Prostate gland (tissue), 2 donors: ENCODE data around the gene DZIP1.

Experiments used
- POLR2A ChIP-seq: fragments of 450-650 bp; IDR thresholded peaks from one replicate; pipeline ENCODE4 v1.6.1; 2016; ENCODE audit warnings: antibody characterized with exemption, mild to moderate bottlenecking
- POLR2AphosphoS5 ChIP-seq: sonication (generic); formaldehyde crosslinking; IDR thresholded peaks from one replicate; pipeline ENCODE4 v1.6.1; 2017; ENCODE audit warnings: antibody characterized with exemption
- TF ChIP-seq, protein P1 (sequence below), 4 experiments: fragments of 200-600 bp in 2 of 4; fragments of 450-650 bp in 2 of 4; sonication (generic) in 2 of 4; IDR thresholded peaks; 1 replicate in 3 of 4; 2 replicates in 1 of 4; pipeline ENCODE4 v1.5.1; 2016 to 2019; ENCODE audit warnings: antibody characterized with exemption in 4 of 4, mild to moderate bottlenecking in 2 of 4, moderate library complexity in 2 of 4

DNA sequence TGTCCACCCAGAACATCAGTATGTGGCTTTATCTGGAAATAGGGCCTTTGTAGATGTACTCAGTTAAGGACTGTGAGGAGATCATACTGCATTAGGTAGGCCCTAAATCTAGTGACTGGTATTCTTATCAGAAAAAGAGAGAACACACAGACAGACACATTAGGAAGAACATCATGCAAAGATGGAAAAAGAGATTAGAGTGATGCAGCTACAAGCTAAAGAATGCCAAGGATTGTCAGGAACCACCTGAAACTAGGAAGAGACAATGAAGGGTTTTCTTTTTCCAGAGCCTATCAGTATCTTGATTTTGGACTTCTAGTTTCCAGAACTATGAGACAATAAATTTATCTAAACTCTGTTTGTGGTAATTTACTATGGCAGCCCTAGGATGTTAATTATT lies 15.0 kb upstream of the DZIP1 start:
- TF ChIP-seq, protein P1, sequence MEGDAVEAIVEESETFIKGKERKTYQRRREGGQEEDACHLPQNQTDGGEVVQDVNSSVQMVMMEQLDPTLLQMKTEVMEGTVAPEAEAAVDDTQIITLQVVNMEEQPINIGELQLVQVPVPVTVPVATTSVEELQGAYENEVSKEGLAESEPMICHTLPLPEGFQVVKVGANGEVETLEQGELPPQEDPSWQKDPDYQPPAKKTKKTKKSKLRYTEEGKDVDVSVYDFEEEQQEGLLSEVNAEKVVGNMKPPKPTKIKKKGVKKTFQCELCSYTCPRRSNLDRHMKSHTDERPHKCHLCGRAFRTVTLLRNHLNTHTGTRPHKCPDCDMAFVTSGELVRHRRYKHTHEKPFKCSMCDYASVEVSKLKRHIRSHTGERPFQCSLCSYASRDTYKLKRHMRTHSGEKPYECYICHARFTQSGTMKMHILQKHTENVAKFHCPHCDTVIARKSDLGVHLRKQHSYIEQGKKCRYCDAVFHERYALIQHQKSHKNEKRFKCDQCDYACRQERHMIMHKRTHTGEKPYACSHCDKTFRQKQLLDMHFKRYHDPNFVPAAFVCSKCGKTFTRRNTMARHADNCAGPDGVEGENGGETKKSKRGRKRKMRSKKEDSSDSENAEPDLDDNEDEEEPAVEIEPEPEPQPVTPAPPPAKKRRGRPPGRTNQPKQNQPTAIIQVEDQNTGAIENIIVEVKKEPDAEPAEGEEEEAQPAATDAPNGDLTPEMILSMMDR (IDR thresholded peaks at IDR 0.05) = no peak
- no peak for TF ChIP-seq POLR2AphosphoS5
- TF ChIP-seq POLR2A = no peak
